Type B pancreatic cell (in vitro differentiated cells): ENCODE measurements around the gene NAA80. TPM values are rescaled to one million over a fixed set of nuclear protein-coding genes. Genes with fewer than 3 reads are reported as not detected.

Experiments
- DNase-seq: peaks from one replicate; pipeline ENCODE4 v3.0.0; 2021; ENCODE audit warnings: mixed read lengths; ENCODE audit not compliant: unreplicated experiment; ENCODE audit errors: extremely low spot score
- H3K27ac Mint-ChIP-seq: 2 replicates; pipeline ENCODE4 v1.8.0; 2021; ENCODE audit warnings: mild to moderate bottlenecking, mixed read lengths
- H3K27me3 Mint-ChIP-seq: 2 replicates; pipeline ENCODE4 v1.8.0; 2021; ENCODE audit warnings: mixed read lengths
- H3K36me3 Mint-ChIP-seq: 2 replicates; pipeline ENCODE4 v1.8.0; 2021; ENCODE audit warnings: mixed read lengths
- H3K4me1 Mint-ChIP-seq: one replicate; pipeline ENCODE4 v1.8.0; 2021; ENCODE audit warnings: mixed read lengths; ENCODE audit not compliant: unreplicated experiment
- H3K4me3 Mint-ChIP-seq: 2 replicates; pipeline ENCODE4 v1.8.0; 2021; ENCODE audit warnings: mild to moderate bottlenecking, mixed read lengths
- H3K9me3 Mint-ChIP-seq: 2 replicates; pipeline ENCODE4 v1.8.0; 2021; ENCODE audit warnings: mixed read lengths
- CTCF ChIP-seq: fragments of 200-600 bp; sonication (generic); conservative IDR thresholded peaks from 2 replicates; pipeline ENCODE4 v1.5.0; 2021; ENCODE audit warnings: antibody characterized with exemption, mild to moderate bottlenecking
- total RNA-seq: library from RNA; stranded (reverse); gene quantifications from 2 replicates; pipeline ENCODE4 v1.2.1, GENCODE V29; 2021; ENCODE audit warnings: low replicate concordance

The NAA80 gene
- total RNA-seq, 1 donor from 2014 or later = 12.9 TPM

- Mint-ChIP-seq H3K36me3 (no peaks in the 10 kb centered on the region), H3K27ac (no peak overlapping the region), H3K27me3 (peaks cover 65% of the 10 kb centered on the region), H3K4me3 (no peak overlapping the region), H3K4me1 (peaks cover 22% of the 10 kb centered on the region), H3K9me3 (no peaks in the 10 kb centered on the region)
- no peak for DNase-seq
- TF ChIP-seq CTCF = no peak
These were observed 43.8 kb upstream of the NAA80 start for GRCh38 chr3:50342813-50343633.

GRCh38 chr3:50341996-50342650 lies 42.9 kb upstream of the NAA80 start:
- H3K4me3 Mint-ChIP-seq = peak overlapping the region; percentile 22
- H3K36me3 Mint-ChIP-seq = no peaks in the 10 kb centered on the region
- H3K27me3 Mint-ChIP-seq = peaks cover 65% of the 10 kb centered on the region
- peaks cover 20% of the 10 kb centered on the region for H3K4me1 Mint-ChIP-seq
- no peak for TF ChIP-seq CTCF
- H3K27ac Mint-ChIP-seq = no peak overlapping the region
- DNase-seq = no peak
- no peaks in the 10 kb centered on the region for H3K9me3 Mint-ChIP-seq

- no peak for TF ChIP-seq CTCF
- Mint-ChIP-seq H3K27me3 (peaks cover 65% of the 10 kb centered on the region), H3K36me3 (peaks cover under 1% of the 10 kb centered on the region), H3K27ac (no peak overlapping the region), H3K9me3 (no peaks in the 10 kb centered on the region), H3K4me3 (peak overlapping the region; percentile 20), H3K4me1 (peaks cover 22% of the 10 kb centered on the region)
- no peak for DNase-seq
These were observed 42.3 kb upstream of the NAA80 start for GRCh38 chr3:50341537-50341936.

- no peak for TF ChIP-seq CTCF
- Mint-ChIP-seq H3K36me3 (peaks cover 4% of the 10 kb centered on the region), H3K9me3 (no peaks in the 10 kb centered on the region), H3K27ac (no peak within 1 kb of the TSS), H3K4me3 (peak within 1 kb of the TSS; percentile 36), H3K4me1 (peaks cover 25% of the 10 kb centered on the region), H3K27me3 (peaks cover 61% of the 10 kb centered on the region)
- DNase-seq = no peak
These were observed 41.5 kb upstream of the NAA80 start, which contains the start of gene RASSF1 for GRCh38 chr3:50340448-50341329. Gene RASSF1, minus strand, starts transcription at chr3:50340836. Its CDS starts 31 bp downstream, at chr3:50340805.

GRCh38 chr3:50340147-50340447 lies 40.9 kb upstream of the NAA80 start:
- H3K4me1 Mint-ChIP-seq = peaks cover 25% of the 10 kb centered on the region
- H3K27me3 Mint-ChIP-seq = peaks cover 58% of the 10 kb centered on the region
- no peak overlapping the region for H3K27ac Mint-ChIP-seq
- no peak for TF ChIP-seq CTCF
- peak overlapping the region; percentile 36 for H3K4me3 Mint-ChIP-seq
- peaks cover 4% of the 10 kb centered on the region for H3K36me3 Mint-ChIP-seq
- H3K9me3 Mint-ChIP-seq = no peaks in the 10 kb centered on the region
- DNase-seq = no peak
